Liver (tissue), 9 donors: ENCODE measurements around the gene CPA5. TPM values are rescaled to one million over a fixed set of nuclear protein-coding genes. Genes with fewer than 3 reads are reported as not detected.

Experiments used
- DNase-seq: peaks from one replicate; pipeline ENCODE4 v3.0.0-alpha.2; 2017; ENCODE audit warnings: low spot score
- H3K27ac ChIP-seq, 2 donors: one replicate each; pipeline ENCODE4 v1.7.0; 2013; ENCODE audit warnings: inconsistent platforms in 2 of 2, low read length in 2 of 2, control low read depth in 1 of 2, low read depth in 1 of 2, mild to moderate bottlenecking in 1 of 2
- H3K27me3 ChIP-seq, 4 donors: one replicate each; pipeline versions ENCODE4 v1.6.1 to v1.7.0; 2013; ENCODE audit warnings: low read length in 3 of 4, inconsistent platforms in 1 of 4, mild to moderate bottlenecking in 1 of 4, moderate library complexity in 1 of 4; ENCODE audit not compliant: control insufficient read depth in 4 of 4, insufficient read depth in 4 of 4
- H3K36me3 ChIP-seq, 4 donors: one replicate each; pipeline versions ENCODE4 v1.6.1 to v1.7.0; 2013; ENCODE audit warnings: low read length in 3 of 4, mild to moderate bottlenecking in 3 of 4, low read depth in 1 of 4, moderate library complexity in 1 of 4; ENCODE audit not compliant: control insufficient read depth in 4 of 4, insufficient read depth in 3 of 4
- H3K4me1 ChIP-seq, 4 donors: one replicate each; pipeline versions ENCODE4 v1.6.1 to v1.7.0; 2013; ENCODE audit warnings: low read length in 3 of 4, mild to moderate bottlenecking in 3 of 4, moderate library complexity in 1 of 4; ENCODE audit not compliant: control insufficient read depth in 4 of 4, insufficient read depth in 4 of 4
- H3K4me3 ChIP-seq, 3 donors: one replicate each; pipeline versions ENCODE4 v1.6.1 to v1.7.0; 2013; ENCODE audit warnings: low read length in 3 of 3, control low read depth in 1 of 3, low read depth in 1 of 3, mild to moderate bottlenecking in 1 of 3
- H3K9ac ChIP-seq, 2 donors: one replicate each; pipeline ENCODE4 v1.7.0; 2013; ENCODE audit warnings: low read length in 2 of 2, mild to moderate bottlenecking in 2 of 2, moderate library complexity in 2 of 2, control low read depth in 1 of 2, low read depth in 1 of 2
- H3K9me3 ChIP-seq, 4 donors: one replicate each; pipeline versions ENCODE4 v1.6.1 to v1.7.0; 2013; ENCODE audit warnings: low read length in 3 of 4; ENCODE audit not compliant: control insufficient read depth in 4 of 4
- FOXA1 ChIP-seq: IDR thresholded peaks from 2 replicates; pipeline ENCODE4 v1.6.1; 2016; ENCODE audit warnings: antibody characterized with exemption
- FOXA2 ChIP-seq: IDR thresholded peaks from 2 replicates; pipeline ENCODE4 v1.6.1; 2016; ENCODE audit warnings: antibody characterized with exemption
- JUND ChIP-seq, 2 donors: IDR thresholded peaks; 2 replicates each; pipeline ENCODE4 v1.6.1; 2016; ENCODE audit warnings: antibody characterized with exemption in 2 of 2
- MAX ChIP-seq: IDR thresholded peaks from 2 replicates; pipeline ENCODE4 v1.6.1; 2016; ENCODE audit warnings: antibody characterized with exemption
- RAD21 ChIP-seq, 2 donors: IDR thresholded peaks; 2 replicates each; pipeline ENCODE4 v1.6.1; 2016; ENCODE audit warnings: antibody characterized with exemption in 2 of 2, mild to moderate bottlenecking in 2 of 2
- REST ChIP-seq: IDR thresholded peaks from 2 replicates; pipeline ENCODE4 v1.6.1; 2016; ENCODE audit warnings: antibody characterized with exemption, mild to moderate bottlenecking
- RXRA ChIP-seq, 2 donors: IDR thresholded peaks; 2 replicates each; pipeline ENCODE4 v1.6.1; 2017 to 2018; ENCODE audit warnings: antibody characterized with exemption in 2 of 2, mild to moderate bottlenecking in 1 of 2
- WGBS: extraction: QIAGEN DNeasy Blood & Tissue Kit; methylation state at CpG from one replicate; pipeline ENCODE4 v1.1.7; 2013; 5-methylcytosine and 5-hydroxymethylcytosine counted together
- polyA plus RNA-seq, 2 donors: library from polyadenylated mRNA; stranded (reverse) in 1 of 2; unstranded in 1 of 2; fragments of 200-250 nt in 1 of 2; fragments of >200 nt in 1 of 2; fragmentation: Nextera tagmentation in 1 of 2; extraction: Ambion mirVana in 1 of 2; gene quantifications; one replicate each; pipeline versions ENCODE4 v1.2.1 to v1.2.3, GENCODE V29; 2013 to 2015
- total RNA-seq, 2 donors: library from RNA; depleted of rRNA; stranded (reverse); fragments of >200 nt; gene quantifications; one replicate each; pipeline ENCODE4 v1.2.3, GENCODE V29; 2014
- donor health status: healthy.
- donor health status: healthy.
- donor health status: healthy.
- donor health status: healthy.
- donor health status: healthy.

Gene CPA5
- total RNA-seq (not detected), polyA plus RNA-seq (under 1 TPM in 1 of 2 donors, not detected in 1; 0.33 TPM)

- H3K36me3 ChIP-seq, result no peaks in the 10 kb centered on the region
- H3K4me1 ChIP-seq, result no peaks in the 10 kb centered on the region
- DNase-seq, result no peak
- no peak within 1 kb of the TSS for H3K4me3 ChIP-seq
- H3K27ac ChIP-seq, result no peak within 1 kb of the TSS
- H3K9ac ChIP-seq, result no peak within 1 kb of the TSS
- peaks cover 0 to 2% (median 0%) of the 10 kb centered on the region in 4 donors for H3K27me3 ChIP-seq
- no peaks in the 10 kb centered on the region for H3K9me3 ChIP-seq
- 90% methylated on average over 5 of the region's 5 CpGs for WGBS
- no peak for TF ChIP-seq REST
- TF ChIP-seq FOXA1, result no peak
Observed at GRCh38 chr7:130344271-130344866, at the start of gene CPA5. Gene CPA5 (plus strand): TSS chr7:130344816. CDS start chr7:130346486, 1,670 bp downstream.

- no peak for TF ChIP-seq FOXA2
- Histone ChIP-seq H3K4me3 (no peak overlapping the region), H3K27ac (no peak overlapping the region), H3K9ac (no peak overlapping the region), H3K9me3 (peaks cover 0 to 4% (median under 1%) of the 10 kb centered on the region in 4 donors), H3K27me3 (peaks cover 0 to 3% (median 0%) of the 10 kb centered on the region in 4 donors), H3K4me1 (no peaks in the 10 kb centered on the region), H3K36me3 (no peaks in the 10 kb centered on the region)
- WGBS, result 92% methylated on average over 13 of the region's 13 CpGs
- no peak for DNase-seq
Observed at GRCh38 chr7:130296221-130296951, 48.2 kb upstream of the CPA5 start.

- H3K36me3 ChIP-seq, result no peaks in the 10 kb centered on the region
- H3K9me3 ChIP-seq, result peaks cover 0 to 4% (median under 1%) of the 10 kb centered on the region in 4 donors
- no peak overlapping the region for H3K4me3 ChIP-seq
- TF ChIP-seq MAX (no peak), RXRA (IDR thresholded peaks at IDR 0.05) (no peak), JUND (IDR thresholded peaks at IDR 0.05) (no peak), RAD21 (IDR thresholded peaks at IDR 0.05) (no peak)
- H3K27ac ChIP-seq, result no peak overlapping the region
- 83% methylated on average over 20 of the region's 20 CpGs for WGBS
- DNase-seq, result no peak
- no peaks in the 10 kb centered on the region for H3K4me1 ChIP-seq
- H3K27me3 ChIP-seq, result peaks cover 0 to 3% (median 0%) of the 10 kb centered on the region in 4 donors
- H3K9ac ChIP-seq, result no peak overlapping the region
Observed at GRCh38 chr7:130297628-130298543, 46.7 kb upstream of the CPA5 start.
